ENCODE measurements around the gene SLC9A4.
A peak's percentile ranks its signal among the peaks of the same experiment; 100 is the strongest.

Gene SLC9A4

GRCh38 chr2:102473020-102473419 is at the start of gene SLC9A4:
TSS of gene SLC9A4 (plus strand) at chr2:102473226. CDS start at chr2:102473760, 534 bp downstream.
- peak; percentile 20 for DNase-seq

GRCh38 chr2:102423368-102423767 is 49.7 kb upstream of the SLC9A4 start:
- no peak for DNase-seq

DNA sequence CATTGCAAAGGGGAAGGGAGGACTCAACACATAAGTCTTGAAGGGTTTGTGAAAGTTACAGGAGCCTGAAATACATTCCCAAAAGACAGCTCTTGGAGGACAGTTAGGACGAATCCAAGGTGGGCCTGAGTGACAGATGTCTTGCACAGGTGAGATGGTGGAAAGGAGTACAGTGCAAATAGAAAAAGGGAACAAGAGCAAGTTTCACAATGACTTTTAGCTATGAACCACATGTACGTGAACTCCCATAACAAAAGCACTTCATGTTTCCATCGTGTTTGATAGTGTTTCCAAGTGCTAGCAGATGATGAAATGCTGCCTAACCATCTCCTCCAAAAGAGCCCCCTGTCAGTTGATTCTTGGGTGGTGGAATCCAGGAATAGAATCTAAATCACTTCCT is 48.3 kb upstream of the SLC9A4 start:
- no peak for DNase-seq

DNA sequence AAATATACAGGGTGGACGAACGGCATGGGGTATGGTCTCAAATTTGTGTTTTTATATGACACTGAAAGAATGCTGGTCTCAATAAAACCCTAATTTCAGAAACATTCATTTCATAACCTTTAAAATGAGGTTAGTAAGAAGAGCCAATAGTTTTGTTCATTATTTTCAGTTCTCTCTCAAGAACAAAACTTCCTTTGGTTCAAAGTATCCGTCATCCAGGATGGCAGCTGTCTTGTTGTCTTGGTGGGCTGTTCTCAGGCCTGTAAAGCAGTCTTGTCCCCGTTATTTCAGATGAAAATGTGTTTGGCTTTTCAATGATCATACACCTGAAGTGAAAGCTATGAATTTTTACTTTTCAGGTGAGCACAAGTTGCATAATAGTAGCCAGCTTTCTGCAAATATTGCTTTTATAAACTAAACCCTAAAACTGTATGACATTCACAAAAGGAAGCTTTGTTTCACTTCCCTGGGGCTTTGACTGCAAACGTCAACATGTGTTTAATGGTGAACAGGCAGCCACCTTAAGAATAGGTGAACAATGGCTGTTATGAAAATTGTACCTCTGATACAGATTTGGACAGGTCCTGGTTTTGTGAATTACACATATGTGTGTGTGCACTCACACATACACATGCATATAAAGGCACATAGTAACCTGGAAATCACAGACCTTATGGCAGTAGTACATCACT is 47.4 kb upstream of the SLC9A4 start:
- DNase-seq = no peak

GRCh38 chr2:102427249-102427648 is 45.8 kb upstream of the SLC9A4 start:
- DNase-seq = no peak

DNA sequence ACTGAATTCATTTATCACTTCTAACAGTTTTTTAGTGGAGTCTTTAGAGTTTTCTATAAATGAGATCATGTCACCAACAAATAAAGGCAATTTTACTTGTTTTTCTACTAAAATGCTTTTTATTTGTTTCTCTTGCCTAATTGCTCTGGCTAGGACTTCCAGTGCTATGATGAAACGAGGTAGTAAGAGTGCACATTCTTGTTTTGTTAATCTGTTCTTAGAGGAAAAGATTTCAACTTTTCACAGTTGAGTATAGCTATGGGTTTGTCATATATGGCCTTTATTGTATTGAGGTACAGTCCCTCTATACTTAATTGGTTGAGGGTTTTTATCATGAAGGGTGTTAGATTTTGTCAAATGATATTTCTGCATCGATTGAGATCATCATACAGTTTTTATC is 44.5 kb upstream of the SLC9A4 start:
- DNase-seq = no peak

- DNase-seq = no peak
These were observed 40.6 kb upstream of the SLC9A4 start for GRCh38 chr2:102432386-102432785.

DNA sequence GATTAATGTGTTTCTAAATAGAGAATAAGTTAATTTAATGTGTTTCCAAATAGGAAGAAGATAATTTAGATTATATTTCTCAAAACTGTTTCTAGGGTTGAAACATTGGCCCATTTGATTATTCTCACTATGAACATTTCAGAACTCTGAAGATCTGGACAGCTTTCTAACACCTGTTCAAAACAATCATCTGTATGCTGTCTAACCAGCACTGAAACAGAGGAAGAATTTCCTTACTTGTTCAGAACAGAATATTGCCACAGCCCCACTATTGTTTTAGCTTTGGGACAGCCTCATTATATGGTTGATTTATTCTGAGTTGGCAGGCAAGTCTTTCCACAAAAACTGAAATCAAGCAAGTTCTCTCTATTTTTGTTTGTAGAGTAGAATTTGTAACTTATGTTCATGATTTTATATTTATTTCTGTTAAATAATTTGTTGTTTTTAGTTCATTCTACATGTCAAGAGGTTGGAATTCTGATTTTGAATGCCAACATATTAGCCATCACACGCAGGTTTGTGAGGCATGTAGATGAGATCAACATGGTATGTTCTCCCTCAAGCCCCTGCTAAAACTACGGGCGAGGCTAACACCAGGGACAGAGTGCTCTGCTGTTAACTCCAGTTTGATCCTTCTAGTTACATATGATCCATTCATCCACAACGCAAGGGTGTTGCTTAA is 38.9 kb upstream of the SLC9A4 start:
- no peak for DNase-seq

DNA sequence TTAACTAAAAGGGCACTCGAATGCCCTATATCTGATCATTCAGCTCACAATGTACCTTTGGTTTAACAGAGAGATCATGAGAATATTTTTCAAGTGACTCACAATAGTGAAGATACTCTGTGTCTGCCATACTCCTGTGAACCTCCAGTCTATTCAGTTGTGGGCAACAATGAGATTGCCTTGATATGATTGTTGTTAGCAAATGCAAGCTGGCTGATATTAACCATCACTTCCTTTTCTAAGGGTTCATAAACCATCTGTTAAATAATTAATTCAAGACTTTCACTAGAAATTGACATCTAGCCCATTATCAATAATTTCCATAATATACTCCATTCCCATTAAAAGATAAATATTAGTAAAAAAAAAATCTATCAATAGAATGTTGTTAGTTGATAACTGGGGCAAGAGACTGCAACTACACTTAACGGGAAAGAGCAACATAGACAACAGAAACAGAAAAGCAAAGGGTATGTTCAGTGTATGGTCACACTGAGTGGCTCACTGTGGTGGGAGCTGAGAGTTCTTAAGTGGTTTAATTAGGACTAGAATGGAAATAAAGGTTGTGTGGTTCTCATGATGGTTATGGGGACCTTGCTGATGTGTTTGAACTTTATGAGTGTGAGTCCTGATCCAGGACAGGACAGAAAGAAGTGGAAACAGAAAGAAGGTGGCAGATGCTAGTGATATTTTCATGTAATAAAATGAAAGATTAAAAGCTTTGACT is 38.2 kb upstream of the SLC9A4 start:
- no peak for DNase-seq

- no peak for DNase-seq
These were observed 37.3 kb upstream of the SLC9A4 start for GRCh38 chr2:102435741-102436140.

DNA sequence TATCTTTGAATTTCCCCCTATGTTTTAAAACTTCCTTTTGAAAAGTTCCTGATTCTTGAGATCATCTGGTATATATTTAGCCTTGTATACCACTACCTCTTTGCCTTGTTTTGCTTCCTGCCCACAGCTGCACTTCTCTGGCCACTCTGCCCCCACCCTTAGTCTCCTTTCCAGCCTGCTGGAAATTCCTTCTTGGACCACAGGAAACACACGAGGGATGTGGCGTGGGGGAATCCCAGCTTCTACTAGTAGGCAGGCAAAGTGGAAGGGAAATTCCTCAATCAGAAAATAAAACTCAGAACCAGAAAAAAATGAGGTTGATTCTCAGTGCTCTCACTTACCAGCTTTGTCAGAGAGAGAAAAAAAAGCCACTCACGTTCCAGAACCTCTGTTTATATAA is 36.7 kb upstream of the SLC9A4 start:
- DNase-seq = no peak

GRCh38 chr2:102437122-102437521 is 35.9 kb upstream of the SLC9A4 start:
- no peak for DNase-seq

GRCh38 chr2:102438111-102438510 is 34.9 kb upstream of the SLC9A4 start:
- DNase-seq = no peak

DNA sequence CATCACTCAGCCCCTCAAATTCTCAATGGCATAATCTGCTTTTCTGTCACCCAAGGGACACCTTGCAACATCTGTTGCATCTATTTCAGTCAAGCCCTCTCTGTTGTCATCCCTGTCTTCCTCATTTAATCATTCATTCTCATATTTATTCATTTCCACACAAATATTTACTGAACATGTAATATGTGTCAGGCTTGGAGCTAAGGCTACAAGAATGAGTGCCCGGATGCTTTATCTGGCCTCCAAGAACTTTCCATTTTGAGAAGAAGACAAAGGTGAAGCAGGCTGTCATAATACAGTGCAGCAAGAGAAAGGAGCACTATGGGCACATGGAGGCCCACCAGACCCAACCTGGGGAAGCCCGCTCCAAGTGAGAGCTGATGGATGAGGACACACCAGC is 34.4 kb upstream of the SLC9A4 start:
- no peak for DNase-seq

DNA sequence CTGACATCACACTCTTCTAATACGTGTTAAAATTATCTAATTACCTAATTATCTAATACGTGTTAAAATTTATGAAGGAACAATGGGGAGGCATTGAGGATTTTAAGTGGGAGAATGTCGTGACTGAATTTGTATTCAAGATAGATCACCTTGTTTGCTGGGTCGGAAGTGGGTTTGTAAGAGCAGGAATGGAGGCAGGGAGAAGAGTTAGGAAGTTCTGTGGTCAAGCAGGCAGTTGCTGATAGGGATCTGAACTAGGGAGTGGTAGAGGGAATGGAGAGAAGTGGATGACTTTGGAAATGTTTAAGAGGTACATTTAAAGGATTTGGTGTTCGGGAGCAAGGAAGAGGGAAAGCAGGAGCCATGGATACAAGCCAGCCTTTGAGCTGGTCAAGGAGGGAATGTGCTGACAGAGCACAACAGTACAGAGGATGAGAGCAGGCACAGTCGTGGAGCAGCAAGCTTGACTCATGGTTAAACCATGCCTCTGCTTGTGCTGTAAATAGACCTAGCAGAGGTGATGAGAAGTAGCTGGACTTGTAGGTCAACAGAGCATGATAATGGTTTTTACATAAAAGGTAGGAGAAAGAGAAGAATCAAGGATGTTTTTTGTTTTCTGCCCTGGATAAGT is 33.8 kb upstream of the SLC9A4 start:
- no peak for DNase-seq

GRCh38 chr2:102442967-102443828 is 29.8 kb upstream of the SLC9A4 start:
- DNase-seq = no peak

DNA sequence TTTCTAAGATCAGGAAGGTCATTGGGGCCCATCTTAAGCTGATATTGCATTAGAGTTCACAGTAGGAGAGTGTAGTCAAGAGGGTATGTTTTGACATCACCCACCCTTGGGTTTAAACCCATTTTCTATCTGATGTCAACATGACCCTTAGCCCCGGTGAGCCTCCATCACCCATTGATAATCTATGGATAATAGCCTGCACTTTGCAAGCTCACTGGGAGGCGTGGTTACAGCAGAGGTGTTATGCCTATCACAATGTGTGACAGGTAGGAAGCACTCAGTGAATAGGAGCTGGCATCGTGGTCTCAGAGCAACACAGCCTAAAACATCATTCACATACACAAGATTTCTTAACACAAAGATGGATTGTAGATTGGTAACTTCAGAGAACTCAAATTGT is 28.8 kb upstream of the SLC9A4 start:
- DNase-seq = no peak

DNA sequence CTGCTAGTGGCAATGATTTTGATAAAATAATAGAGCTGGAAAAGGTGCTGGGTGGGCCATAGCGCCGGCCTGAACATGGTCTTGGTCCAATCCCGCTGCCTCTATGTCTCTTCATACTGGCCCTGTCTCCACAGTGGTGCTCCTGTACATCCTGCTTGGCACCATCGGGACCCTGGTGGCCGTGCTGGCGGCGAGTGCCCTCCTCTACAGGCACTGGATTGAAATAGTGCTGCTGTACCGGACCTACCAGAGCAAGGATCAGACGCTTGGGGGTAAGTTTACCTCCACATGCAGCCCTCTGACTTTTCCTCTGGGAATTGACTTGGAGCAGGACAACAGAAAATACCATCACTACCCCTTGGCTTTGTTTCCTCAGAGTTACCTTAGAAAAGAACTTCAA is 26.1 kb upstream of the SLC9A4 start:
- no peak for DNase-seq

GRCh38 chr2:102449370-102449974 is 23.6 kb upstream of the SLC9A4 start:
- DNase-seq = no peak

GRCh38 chr2:102451968-102452367 is 21.1 kb upstream of the SLC9A4 start:
- DNase-seq = no peak

DNA sequence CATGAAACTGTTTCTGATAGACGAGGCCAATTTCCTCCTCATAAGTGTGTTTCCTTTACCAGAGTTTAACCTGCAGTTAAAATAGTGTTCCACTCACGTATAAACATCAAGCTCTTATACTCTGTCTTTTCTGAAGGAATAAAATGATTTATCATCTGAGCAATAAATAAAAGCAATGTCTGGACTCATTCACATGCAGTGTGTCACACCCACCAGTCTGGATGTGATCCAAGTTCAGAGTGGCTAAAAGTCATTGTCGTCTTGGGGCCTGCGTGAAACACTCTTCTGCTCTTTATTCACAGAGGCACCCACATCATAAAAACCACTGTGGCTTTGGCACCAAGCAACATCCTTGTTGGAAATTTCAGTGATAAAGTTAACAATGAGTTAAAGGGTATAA is 19.5 kb upstream of the SLC9A4 start:
- DNase-seq = no peak

- no peak for DNase-seq
These were observed 17.9 kb upstream of the SLC9A4 start for GRCh38 chr2:102455061-102455670.

Data from DMS79 treated with DMSO at 0.1 percent for 48 hours (cell line).